ENCODE results near the gene CCDC51. TPM values are rescaled to one million over a fixed set of nuclear protein-coding genes. Genes with fewer than 3 reads are reported as not detected.
A peak's percentile ranks its signal among the peaks of the same experiment; 100 is the strongest.

Gene CCDC51
- polyA plus RNA-seq, 2 of the 4 experiments (the other 2 are of a cell fraction) = 19.8 to 26.7 TPM

DNA sequence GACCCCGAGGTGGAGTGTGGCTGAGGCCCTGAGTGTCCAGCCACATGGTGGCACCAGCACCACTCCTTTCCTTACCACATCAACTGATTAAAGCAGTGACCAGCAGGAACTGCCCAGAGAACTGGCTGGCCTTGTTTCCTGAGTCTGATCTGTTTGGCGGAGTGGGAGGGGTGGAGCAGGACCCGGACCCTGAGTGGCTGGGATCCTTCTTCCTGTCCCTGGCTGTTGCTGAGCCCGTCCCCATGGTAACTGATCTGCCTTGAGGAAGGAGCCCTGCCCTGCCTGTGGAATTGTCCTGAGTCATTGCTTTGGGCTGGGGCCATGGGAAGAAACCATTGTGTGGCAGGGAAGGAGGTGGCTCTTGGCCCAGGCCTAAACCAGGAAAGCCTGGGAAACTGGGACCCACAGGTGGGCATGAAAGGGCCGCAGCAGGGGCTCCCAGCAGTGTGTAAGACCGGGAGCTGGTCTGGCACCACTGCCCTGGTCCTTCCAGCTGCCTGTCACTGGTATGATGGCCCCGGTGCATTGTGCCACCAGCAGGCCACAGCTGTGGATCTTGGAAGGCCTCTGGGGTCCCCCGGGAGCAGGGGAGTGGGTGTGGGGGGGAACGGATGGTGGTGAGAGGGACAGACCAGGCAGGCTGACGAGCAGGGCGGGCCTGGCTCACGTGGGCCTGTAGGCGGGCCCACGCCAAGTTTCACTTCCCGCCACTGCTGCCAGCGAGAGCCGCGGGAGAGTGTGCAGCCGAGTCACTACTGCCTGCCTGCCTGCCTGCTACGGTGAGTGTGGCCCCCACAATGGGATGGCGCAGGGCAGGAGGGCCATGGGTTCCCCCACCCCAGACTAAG is 25.8 kb upstream of the CCDC51 start (continued):
- no peak for TF ChIP-seq EP300 (IDR thresholded peaks at IDR 0.05)
- TF ChIP-seq RCOR1 (IDR thresholded peaks at IDR 0.05; ENCODE audit: low read depth, low read length) = no peak
- TF ChIP-seq, protein P1, sequence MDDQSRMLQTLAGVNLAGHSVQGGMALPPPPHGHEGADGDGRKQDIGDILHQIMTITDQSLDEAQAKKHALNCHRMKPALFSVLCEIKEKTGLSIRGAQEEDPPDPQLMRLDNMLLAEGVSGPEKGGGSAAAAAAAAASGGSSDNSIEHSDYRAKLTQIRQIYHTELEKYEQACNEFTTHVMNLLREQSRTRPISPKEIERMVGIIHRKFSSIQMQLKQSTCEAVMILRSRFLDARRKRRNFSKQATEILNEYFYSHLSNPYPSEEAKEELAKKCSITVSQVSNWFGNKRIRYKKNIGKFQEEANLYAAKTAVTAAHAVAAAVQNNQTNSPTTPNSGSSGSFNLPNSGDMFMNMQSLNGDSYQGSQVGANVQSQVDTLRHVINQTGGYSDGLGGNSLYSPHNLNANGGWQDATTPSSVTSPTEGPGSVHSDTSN (IDR thresholded peaks at IDR 0.05) = no peak

DNA sequence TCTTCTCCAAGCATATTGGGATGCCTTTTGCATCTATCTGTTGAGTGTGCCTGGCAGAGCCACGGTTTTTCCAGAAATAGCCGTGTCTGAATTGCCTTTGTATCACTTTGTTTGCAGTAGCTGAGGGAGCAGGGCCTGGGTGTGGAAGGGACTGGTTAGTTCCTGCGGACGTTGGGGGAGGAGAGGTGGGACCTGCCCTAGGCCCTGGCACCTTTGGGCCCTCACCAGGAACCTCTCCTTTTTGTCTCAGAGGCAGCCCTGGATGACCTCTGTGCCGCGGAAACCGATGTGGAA is 25.3 kb upstream of the CCDC51 start:
- no peak overlapping the region for H3K4me3 ChIP-seq
- CTCF ChIA-PET = interaction anchor here (0.9 to 4.4 kb wide), 8 partner anchors 11 to 199 kb away, joined by 3 to 39 read pairs (median 5); no protein-coding TSS in a partner anchor
- H3K4me2 ChIP-seq = peak overlapping the region; percentile 91

GRCh38 chr3:48464713-48465221 is 24.8 kb upstream of the CCDC51 start:
- H3K9me3 ChIP-seq = no peaks in the 10 kb centered on the region
- H3K27ac ChIP-seq = peak overlapping the region; percentile 96 to 99
- ChIA-PET POLR2A (interaction anchor here (1.0 kb wide), 1 partner anchor 8 kb away, joined by 3 read pairs; no protein-coding TSS in a partner anchor), CTCF (interaction anchor here (0.9 to 4.4 kb wide), 8 partner anchors 11 to 87 kb away, joined by 3 to 39 read pairs (median 8); no protein-coding TSS in a partner anchor)
- FAIRE-seq (no peak), DNase-seq (ENCODE audit: low read depth in 1 of 2, low spot score in 1 of 2) (no peak), ATAC-seq (no peak)
- TF ChIP-seq JUN (IDR thresholded peaks at IDR 0.05) = no peak
- TF ChIP-seq RCOR1 (IDR thresholded peaks at IDR 0.05; ENCODE audit: low read depth, low read length) = no peak
- no peak for TF ChIP-seq KDM5A (IDR thresholded peaks at IDR 0.05)
- TF ChIP-seq MAFK (IDR thresholded peaks at IDR 0.05; ENCODE audit: partially characterized antibody) = no peak
- TF ChIP-seq ESRRA (IDR thresholded peaks at IDR 0.05; ENCODE audit: borderline replicate concordance, low read length) = no peak
- TF ChIP-seq, protein P2, sequence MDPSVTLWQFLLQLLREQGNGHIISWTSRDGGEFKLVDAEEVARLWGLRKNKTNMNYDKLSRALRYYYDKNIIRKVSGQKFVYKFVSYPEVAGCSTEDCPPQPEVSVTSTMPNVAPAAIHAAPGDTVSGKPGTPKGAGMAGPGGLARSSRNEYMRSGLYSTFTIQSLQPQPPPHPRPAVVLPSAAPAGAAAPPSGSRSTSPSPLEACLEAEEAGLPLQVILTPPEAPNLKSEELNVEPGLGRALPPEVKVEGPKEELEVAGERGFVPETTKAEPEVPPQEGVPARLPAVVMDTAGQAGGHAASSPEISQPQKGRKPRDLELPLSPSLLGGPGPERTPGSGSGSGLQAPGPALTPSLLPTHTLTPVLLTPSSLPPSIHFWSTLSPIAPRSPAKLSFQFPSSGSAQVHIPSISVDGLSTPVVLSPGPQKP (IDR thresholded peaks at IDR 0.05; ENCODE audit: low read depth, low read length) = no peak
- TF ChIP-seq BHLHE40 (IDR thresholded peaks at IDR 0.05; ENCODE audit: low read depth, low read length) = no peak
- no peak for TF ChIP-seq FOSL2 (IDR thresholded peaks at IDR 0.05)
- TF ChIP-seq FOSL2 (CRISPR knock-in tag; IDR thresholded peaks at IDR 0.05) = no peak
- TF ChIP-seq BCL3 (IDR thresholded peaks at IDR 0.05) = no peak
- TF ChIP-seq EHF (CRISPR knock-in tag; IDR thresholded peaks at IDR 0.05) = no peak
- TF ChIP-seq SMC3 (IDR thresholded peaks at IDR 0.05) = no peak
- no peak for TF ChIP-seq KDM1A (IDR thresholded peaks at IDR 0.05; ENCODE audit: low read depth)
- TF ChIP-seq, protein P3, sequence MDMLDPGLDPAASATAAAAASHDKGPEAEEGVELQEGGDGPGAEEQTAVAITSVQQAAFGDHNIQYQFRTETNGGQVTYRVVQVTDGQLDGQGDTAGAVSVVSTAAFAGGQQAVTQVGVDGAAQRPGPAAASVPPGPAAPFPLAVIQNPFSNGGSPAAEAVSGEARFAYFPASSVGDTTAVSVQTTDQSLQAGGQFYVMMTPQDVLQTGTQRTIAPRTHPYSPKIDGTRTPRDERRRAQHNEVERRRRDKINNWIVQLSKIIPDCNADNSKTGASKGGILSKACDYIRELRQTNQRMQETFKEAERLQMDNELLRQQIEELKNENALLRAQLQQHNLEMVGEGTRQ (IDR thresholded peaks at IDR 0.05) = no peak
- TF ChIP-seq POLR2AphosphoS2 (conservative IDR thresholded peaks at IDR 0.05; ENCODE audit: low read length) = no peak
- WGBS (ENCODE audit: missing lambda C conversion rate) = 100% methylated on average over 1 of the region's 17 CpGs
- H3K4me1 ChIP-seq = peaks cover 46% of the 10 kb centered on the region
- H3K4me2 ChIP-seq = peak overlapping the region; percentile 91
- H3K4me3 ChIP-seq = no peak overlapping the region

More for the DNA sequence above, 25.3 kb upstream of the CCDC51 start:
- peaks cover 49% of the 10 kb centered on the region for H3K4me1 ChIP-seq
- H3K9me3 ChIP-seq = no peaks in the 10 kb centered on the region
- POLR2A ChIA-PET = no interaction called here
- ATAC-seq = no peak; a peak in 1 of 6 replicates
- TF ChIP-seq MYC (IDR thresholded peaks at IDR 0.05; ENCODE audit: borderline replicate concordance, low read length) = no peak
- no peak for FAIRE-seq
- DNase-seq (ENCODE audit: low read depth in 1 of 2, low spot score in 1 of 2) = no peak
- WGBS (ENCODE audit: missing lambda C conversion rate) = 27% methylated on average over 2 of the region's 7 CpGs
- H3K27ac ChIP-seq = peak overlapping the region; percentile 96 to 99

Measured in A549 (cell line).